ENCODE results near the gene GABRQ.

GRCh38 chrX:152652467-152652866, 14.8 kb downstream of the GABRQ start:
- TF ChIP-seq, protein P1, sequence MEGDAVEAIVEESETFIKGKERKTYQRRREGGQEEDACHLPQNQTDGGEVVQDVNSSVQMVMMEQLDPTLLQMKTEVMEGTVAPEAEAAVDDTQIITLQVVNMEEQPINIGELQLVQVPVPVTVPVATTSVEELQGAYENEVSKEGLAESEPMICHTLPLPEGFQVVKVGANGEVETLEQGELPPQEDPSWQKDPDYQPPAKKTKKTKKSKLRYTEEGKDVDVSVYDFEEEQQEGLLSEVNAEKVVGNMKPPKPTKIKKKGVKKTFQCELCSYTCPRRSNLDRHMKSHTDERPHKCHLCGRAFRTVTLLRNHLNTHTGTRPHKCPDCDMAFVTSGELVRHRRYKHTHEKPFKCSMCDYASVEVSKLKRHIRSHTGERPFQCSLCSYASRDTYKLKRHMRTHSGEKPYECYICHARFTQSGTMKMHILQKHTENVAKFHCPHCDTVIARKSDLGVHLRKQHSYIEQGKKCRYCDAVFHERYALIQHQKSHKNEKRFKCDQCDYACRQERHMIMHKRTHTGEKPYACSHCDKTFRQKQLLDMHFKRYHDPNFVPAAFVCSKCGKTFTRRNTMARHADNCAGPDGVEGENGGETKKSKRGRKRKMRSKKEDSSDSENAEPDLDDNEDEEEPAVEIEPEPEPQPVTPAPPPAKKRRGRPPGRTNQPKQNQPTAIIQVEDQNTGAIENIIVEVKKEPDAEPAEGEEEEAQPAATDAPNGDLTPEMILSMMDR (IDR thresholded peaks at IDR 0.05), result no peak
- TF ChIP-seq POLR2A (IDR thresholded peaks at IDR 0.05), result no peak
